Neural progenitor cell (in vitro differentiated cells): ENCODE data around the gene HCAR1.

Experiments used
- EZH2 ChIP-seq: fragments of 200-600 bp; sonication (generic); IDR thresholded peaks from 2 replicates; pipeline ENCODE4 v1.6.1; 2017; ENCODE audit warnings: antibody characterized with exemption, mild to moderate bottlenecking, moderate library complexity
- EZH2phosphoT487 ChIP-seq: fragments of 200-600 bp; sonication (generic); IDR thresholded peaks from 2 replicates; pipeline ENCODE4 v1.6.1; 2017; ENCODE audit warnings: antibody characterized with exemption
- TF ChIP-seq, protein P1 (sequence below): fragments of 200-600 bp; sonication (generic); IDR thresholded peaks from 2 replicates; pipeline ENCODE4 v1.5.1; 2017; ENCODE audit warnings: antibody characterized with exemption, mild to moderate bottlenecking

DNA sequence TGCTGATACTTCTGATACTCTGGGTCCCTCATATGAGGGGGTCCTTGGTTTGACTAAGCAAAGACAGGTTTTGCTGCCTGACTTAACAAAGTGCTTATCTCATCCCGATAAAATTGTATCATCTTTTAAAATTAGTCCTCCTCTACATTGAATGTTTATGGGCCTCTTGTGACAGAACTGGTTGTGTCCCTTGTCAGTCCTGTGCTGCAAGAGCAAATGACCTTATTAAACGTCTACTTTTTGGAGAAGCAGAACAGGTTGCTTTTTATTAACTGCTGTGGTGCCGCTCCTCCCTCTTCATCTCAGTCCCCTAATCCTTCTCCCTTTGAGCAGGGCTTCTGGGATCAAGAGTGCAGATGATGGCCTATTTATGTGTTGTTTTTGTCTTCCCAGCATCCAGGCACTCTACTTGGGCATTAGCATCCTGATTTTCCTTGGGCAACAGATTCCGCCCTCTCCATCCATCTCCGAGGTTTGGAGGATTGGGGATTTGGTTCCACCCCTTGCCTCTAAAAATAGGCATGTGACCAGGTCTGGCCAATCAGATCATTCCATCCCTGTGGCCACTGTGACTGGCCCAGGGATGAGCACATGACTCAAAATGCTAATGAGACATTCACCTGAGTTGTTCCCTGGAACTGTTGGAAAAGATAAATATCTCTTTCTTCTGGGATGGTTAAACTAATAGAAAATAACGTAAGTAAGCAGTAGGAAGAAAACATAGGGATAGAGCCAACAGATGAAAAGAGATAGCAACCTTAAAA is 19.1 kb upstream of the HCAR1 start:
- TF ChIP-seq, protein P1, sequence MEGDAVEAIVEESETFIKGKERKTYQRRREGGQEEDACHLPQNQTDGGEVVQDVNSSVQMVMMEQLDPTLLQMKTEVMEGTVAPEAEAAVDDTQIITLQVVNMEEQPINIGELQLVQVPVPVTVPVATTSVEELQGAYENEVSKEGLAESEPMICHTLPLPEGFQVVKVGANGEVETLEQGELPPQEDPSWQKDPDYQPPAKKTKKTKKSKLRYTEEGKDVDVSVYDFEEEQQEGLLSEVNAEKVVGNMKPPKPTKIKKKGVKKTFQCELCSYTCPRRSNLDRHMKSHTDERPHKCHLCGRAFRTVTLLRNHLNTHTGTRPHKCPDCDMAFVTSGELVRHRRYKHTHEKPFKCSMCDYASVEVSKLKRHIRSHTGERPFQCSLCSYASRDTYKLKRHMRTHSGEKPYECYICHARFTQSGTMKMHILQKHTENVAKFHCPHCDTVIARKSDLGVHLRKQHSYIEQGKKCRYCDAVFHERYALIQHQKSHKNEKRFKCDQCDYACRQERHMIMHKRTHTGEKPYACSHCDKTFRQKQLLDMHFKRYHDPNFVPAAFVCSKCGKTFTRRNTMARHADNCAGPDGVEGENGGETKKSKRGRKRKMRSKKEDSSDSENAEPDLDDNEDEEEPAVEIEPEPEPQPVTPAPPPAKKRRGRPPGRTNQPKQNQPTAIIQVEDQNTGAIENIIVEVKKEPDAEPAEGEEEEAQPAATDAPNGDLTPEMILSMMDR: no peak
- no peak for TF ChIP-seq EZH2
- no peak for TF ChIP-seq EZH2phosphoT487
